ENCODE results near the gene SEBOX.

Gene SEBOX

DNA sequence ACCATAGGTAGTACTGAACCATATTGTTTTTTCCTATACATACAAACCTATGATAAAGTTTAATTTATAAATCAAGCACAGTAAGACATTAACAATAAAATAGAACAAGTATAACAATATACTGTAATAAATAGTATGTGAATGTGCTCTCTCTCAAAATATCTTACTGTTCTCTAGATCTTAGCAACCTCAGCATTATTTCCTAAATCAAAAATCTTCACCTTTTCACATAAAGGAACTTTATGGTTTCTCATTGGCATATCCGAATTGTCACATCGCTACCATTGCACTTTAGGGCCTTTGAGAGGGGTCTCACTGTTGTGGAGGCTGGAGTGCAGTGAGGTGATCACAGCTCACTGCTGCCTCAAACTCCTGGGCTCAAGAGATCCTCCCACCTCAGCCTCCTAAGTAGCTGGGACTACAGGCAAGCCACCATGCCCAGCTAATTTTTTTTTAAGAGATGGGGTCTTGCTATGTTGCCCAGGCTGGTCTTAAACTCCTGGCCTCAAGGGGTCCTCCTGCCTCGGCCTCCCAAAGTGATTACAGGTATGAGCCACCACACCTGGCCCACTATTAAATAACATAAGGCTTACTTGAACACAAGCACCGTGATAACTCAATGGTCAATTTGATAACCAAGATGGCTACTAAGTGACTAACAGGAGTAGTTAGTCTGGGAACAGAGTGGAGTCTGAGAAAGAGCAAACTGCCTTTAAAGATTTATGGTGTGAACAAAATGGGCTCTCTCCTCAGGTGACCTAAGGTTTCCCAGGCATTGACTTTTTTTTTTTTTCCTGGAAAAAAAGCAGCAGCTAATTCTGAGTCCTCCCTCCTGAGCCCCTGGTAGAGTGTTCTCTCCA, 48.9 kb downstream of the SEBOX start:
- TF ChIP-seq, protein P1, sequence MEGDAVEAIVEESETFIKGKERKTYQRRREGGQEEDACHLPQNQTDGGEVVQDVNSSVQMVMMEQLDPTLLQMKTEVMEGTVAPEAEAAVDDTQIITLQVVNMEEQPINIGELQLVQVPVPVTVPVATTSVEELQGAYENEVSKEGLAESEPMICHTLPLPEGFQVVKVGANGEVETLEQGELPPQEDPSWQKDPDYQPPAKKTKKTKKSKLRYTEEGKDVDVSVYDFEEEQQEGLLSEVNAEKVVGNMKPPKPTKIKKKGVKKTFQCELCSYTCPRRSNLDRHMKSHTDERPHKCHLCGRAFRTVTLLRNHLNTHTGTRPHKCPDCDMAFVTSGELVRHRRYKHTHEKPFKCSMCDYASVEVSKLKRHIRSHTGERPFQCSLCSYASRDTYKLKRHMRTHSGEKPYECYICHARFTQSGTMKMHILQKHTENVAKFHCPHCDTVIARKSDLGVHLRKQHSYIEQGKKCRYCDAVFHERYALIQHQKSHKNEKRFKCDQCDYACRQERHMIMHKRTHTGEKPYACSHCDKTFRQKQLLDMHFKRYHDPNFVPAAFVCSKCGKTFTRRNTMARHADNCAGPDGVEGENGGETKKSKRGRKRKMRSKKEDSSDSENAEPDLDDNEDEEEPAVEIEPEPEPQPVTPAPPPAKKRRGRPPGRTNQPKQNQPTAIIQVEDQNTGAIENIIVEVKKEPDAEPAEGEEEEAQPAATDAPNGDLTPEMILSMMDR (IDR thresholded peaks at IDR 0.05; ENCODE audit: low read depth, low read length, missing control alignments): no peak
- Histone ChIP-seq H3K27me3 (replicated peaks) (no peaks in the 10 kb centered on the region), H3K36me3 (replicated peaks) (no peaks in the 10 kb centered on the region), H3K4me3 (ENCODE audit: low read depth, low read length) (no peak overlapping the region), H3K27ac (no peak overlapping the region)
- no peak for DNase-seq
- in situ Hi-C loops (cut with HindIII; ENCODE audit: low pct_ligation_motif_present, low sequenced_read_pairs): no loop called here

DNA sequence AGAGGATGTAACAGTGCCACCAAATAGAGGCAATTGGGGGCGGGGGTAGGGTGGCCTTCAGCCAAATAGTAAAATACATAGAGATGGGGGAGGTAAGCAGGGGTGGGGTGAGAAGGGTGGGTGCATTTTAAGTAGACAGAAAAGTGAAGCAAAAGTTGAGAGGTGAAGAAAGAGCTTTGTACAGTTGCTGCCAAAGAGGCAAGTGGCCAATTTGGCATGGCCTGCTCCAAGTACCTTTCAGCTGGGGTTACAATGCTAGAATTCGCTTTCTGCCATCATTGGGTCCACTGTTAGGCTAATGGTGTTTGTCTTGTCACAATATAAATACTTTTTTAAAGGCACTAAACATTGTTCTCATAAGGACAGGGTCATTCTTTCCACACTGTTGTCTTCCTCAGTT, 51.2 kb downstream of the SEBOX start:
- in situ Hi-C loops (cut with HindIII; ENCODE audit: low pct_ligation_motif_present, low sequenced_read_pairs): no loop called here
- H3K27ac ChIP-seq: no peak overlapping the region
- no peak for DNase-seq
- no peaks in the 10 kb centered on the region for H3K36me3 ChIP-seq (replicated peaks)
- TF ChIP-seq, protein P1 (IDR thresholded peaks at IDR 0.05; ENCODE audit: low read depth, low read length, missing control alignments): no peak
- H3K4me3 ChIP-seq (ENCODE audit: low read depth, low read length): no peak overlapping the region
- H3K27me3 ChIP-seq (replicated peaks): no peaks in the 10 kb centered on the region

Data from brain microvascular endothelial cell (primary cell).